HCT116 (cell line): ENCODE results near the gene ARL4C. TPM values are rescaled to one million over a fixed set of nuclear protein-coding genes. Genes with fewer than 3 reads are reported as not detected.

ENCODE experiments used
- ATAC-seq: fragments of 200-7000 bp; cut with Tn5 transposase; 2 replicates; pipeline ENCODE4 v1.9.1; 2020; ENCODE audit warnings: mild to moderate bottlenecking, moderate library complexity
- BruUV-seq: library from RNA; stranded (reverse); fragments of 400-500 nt; replicated peaks from 2 replicates; lab custom pipeline; 2021; lab: Mats Ljungman, UMichigan
- CTCF ChIA-PET: fragments of 300-600 bp; sonication (Branson Sonifier 250); formaldehyde crosslinking; loops from one replicate; lab custom pipeline; 2021; ENCODE audit warnings: antibody characterized with exemption; lab: Charles Lee
- POLR2A ChIA-PET: fragments of 300-600, 350-600 bp; sonication (Branson Sonifier 250); formaldehyde crosslinking; loops from one replicate; lab custom pipeline; 2021; ENCODE audit warnings: antibody characterized with exemption; lab: Charles Lee
- RAD21 ChIA-PET, 2 experiments: fragments of 300-600 bp; sonication (Branson Sonifier 250); formaldehyde crosslinking; loops; one replicate each; lab custom pipeline; 2023; ENCODE audit warnings: low total read pairs in 2 of 2; ENCODE audit not compliant: uncharacterized antibody in 2 of 2, unreplicated experiment in 2 of 2, low non-redundant PET in 1 of 2; lab: Charles Lee
- DNase-seq: peaks from one replicate; pipeline ENCODE4 v3.0.0-alpha.2; 2010; ENCODE audit warnings: low read depth, low spot score
- H2AFZ ChIP-seq: fragments of 200-600 bp; shearing (Covaris generic), sonication (generic); 2 replicates; pipeline ENCODE4 v1.6.1; 2017; ENCODE audit warnings: low read depth, mixed run types, mixed read lengths, antibody characterized with exemption, low read length; ENCODE audit not compliant: poor library complexity, severe bottlenecking
- H3K27ac ChIP-seq: 2 replicates; pipeline ENCODE4 v1.5.1; 2012; ENCODE audit warnings: low read depth, low read length
- H3K27me3 ChIP-seq: fragments of 200-600 bp; sonication (generic); 2 replicates; pipeline ENCODE4 v1.6.1; 2016; ENCODE audit warnings: mixed run types, low read length, mixed read lengths; ENCODE audit not compliant: insufficient read depth
- H3K36me3 ChIP-seq, 2 experiments: fragments of 200-500 bp in 1 of 2; fragments of 200-600 bp in 1 of 2; sonication (Bioruptor generic) in 1 of 2; sonication (generic) in 1 of 2; 2 replicates each; pipeline versions ENCODE4 v1.5.1 to v1.6.1; 2014 to 2016; ENCODE audit warnings: low read length in 2 of 2, inconsistent platforms in 1 of 2, mixed read lengths in 1 of 2, mixed run types in 1 of 2; ENCODE audit not compliant: insufficient read depth in 2 of 2, control insufficient read depth in 1 of 2
- H3K4me1 ChIP-seq, 2 experiments: fragments of 200-600 bp in 1 of 2; sonication (generic) in 1 of 2; 2 replicates each; pipeline versions ENCODE4 v1.5.1 to v1.6.1; 2012 to 2017; ENCODE audit warnings: low read length in 2 of 2, inconsistent platforms in 1 of 2, mild to moderate bottlenecking in 1 of 2, mixed read lengths in 1 of 2, mixed run types in 1 of 2, moderate library complexity in 1 of 2; ENCODE audit not compliant: insufficient read depth in 2 of 2, control insufficient read depth in 1 of 2
- H3K4me2 ChIP-seq: fragments of 200-600 bp; sonication (generic); 2 replicates; pipeline ENCODE4 v1.6.1; 2017; ENCODE audit warnings: mixed run types, low read length, mixed read lengths
- H3K4me3 ChIP-seq, 2 experiments: fragments of 200-600 bp in 1 of 2; sonication (generic) in 1 of 2; replicated peaks in 1 of 2; 2 replicates each; pipeline ENCODE4 v1.5.1; 2011 to 2016; ENCODE audit warnings: low read length in 2 of 2, control low read depth in 1 of 2, low read depth in 1 of 2, mild to moderate bottlenecking in 1 of 2, mixed read lengths in 1 of 2, mixed run types in 1 of 2
- H3K79me2 ChIP-seq: fragments of 200-600 bp; sonication (generic); 2 replicates; pipeline ENCODE4 v1.6.1; 2017; ENCODE audit warnings: mild to moderate bottlenecking, mixed run types, low read length, moderate library complexity, mixed read lengths; ENCODE audit not compliant: insufficient read depth
- H3K9ac ChIP-seq: fragments of 200-600 bp; sonication (generic); 2 replicates; pipeline ENCODE4 v1.6.1; 2016; ENCODE audit warnings: low read length, mixed read lengths
- H3K9me2 ChIP-seq: fragments of 200-600 bp; sonication (generic), shearing (Covaris generic); 2 replicates; pipeline ENCODE4 v1.6.1; 2017; ENCODE audit warnings: mixed run types, mild to moderate bottlenecking, moderate library complexity; ENCODE audit not compliant: insufficient read depth
- H3K9me3 ChIP-seq, 2 experiments: fragments of 200-500 bp in 1 of 2; fragments of 200-600 bp in 1 of 2; sonication (Bioruptor generic) in 1 of 2; sonication (generic) in 1 of 2; 2 replicates each; pipeline ENCODE4 v1.6.1; 2014 to 2017; ENCODE audit warnings: low read length in 2 of 2, mixed read lengths in 2 of 2, inconsistent platforms in 1 of 2, low read depth in 1 of 2, mild to moderate bottlenecking in 1 of 2, mixed run types in 1 of 2, moderate library complexity in 1 of 2; ENCODE audit not compliant: control insufficient read depth in 1 of 2, insufficient read depth in 1 of 2
- H4K20me1 ChIP-seq: fragments of 200-600 bp; sonication (generic), shearing (Covaris generic); 2 replicates; pipeline ENCODE4 v1.6.1; 2017; ENCODE audit warnings: mixed run types, mild to moderate bottlenecking, moderate library complexity; ENCODE audit not compliant: insufficient read depth
- ATF3 ChIP-seq: IDR thresholded peaks from 2 replicates; pipeline ENCODE4 v1.6.1; 2012
- CEBPB ChIP-seq: IDR thresholded peaks from 2 replicates; pipeline ENCODE4 v1.6.1; 2012; ENCODE audit warnings: low read depth
- EGR1 ChIP-seq: IDR thresholded peaks from 2 replicates; pipeline ENCODE4 v1.6.1; 2012; ENCODE audit warnings: low read depth
- EZH2 ChIP-seq: fragments of 200-600 bp; sonication (generic); IDR thresholded peaks from 2 replicates; pipeline ENCODE4 v1.6.1; 2017; ENCODE audit warnings: antibody characterized with exemption, mixed run types
- EZH2phosphoT487 ChIP-seq: fragments of 200-600 bp; IDR thresholded peaks from 2 replicates; pipeline ENCODE4 v1.6.1; 2018; ENCODE audit warnings: antibody characterized with exemption, borderline replicate concordance
- JUND ChIP-seq: IDR thresholded peaks from 2 replicates; pipeline ENCODE4 v1.6.1; 2012
- POLR2A ChIP-seq: IDR thresholded peaks from 2 replicates; pipeline ENCODE4 v1.7.0; 2011; ENCODE audit warnings: borderline replicate concordance; ENCODE audit not compliant: insufficient read depth, insufficient read length; ENCODE audit errors: extremely low read depth
- POLR2AphosphoS5 ChIP-seq: IDR thresholded peaks from 2 replicates; pipeline ENCODE4 v1.6.1; 2011; ENCODE audit warnings: mild to moderate bottlenecking, low read depth, low read length, moderate library complexity
- SIN3A ChIP-seq: IDR thresholded peaks from 2 replicates; pipeline ENCODE4 v1.6.1; 2012; ENCODE audit warnings: low read depth
- SP1 ChIP-seq: IDR thresholded peaks from 2 replicates; pipeline ENCODE4 v1.6.1; 2012; ENCODE audit warnings: low read depth
- SRF ChIP-seq: IDR thresholded peaks from 2 replicates; pipeline ENCODE4 v1.6.1; 2012; ENCODE audit warnings: low read depth
- TCF7L2 ChIP-seq: IDR thresholded peaks from 2 replicates; pipeline ENCODE4 v1.7.0; 2011; ENCODE audit warnings: borderline replicate concordance, inconsistent platforms; ENCODE audit not compliant: insufficient read depth, insufficient read length; ENCODE audit errors: extremely low read depth
- YY1 ChIP-seq: IDR thresholded peaks from 2 replicates; pipeline ENCODE4 v1.6.1; 2011; ENCODE audit warnings: low read length, low read depth, moderate library complexity, mild to moderate bottlenecking; ENCODE audit not compliant: insufficient replicate concordance; ENCODE audit errors: extremely low read depth
- ZBTB33 ChIP-seq: IDR thresholded peaks from 2 replicates; pipeline ENCODE4 v1.6.1; 2011; ENCODE audit warnings: mild to moderate bottlenecking, low read length, moderate library complexity; ENCODE audit not compliant: insufficient replicate concordance; ENCODE audit errors: extremely low read depth
- ZFX ChIP-seq: fragments of 450-650 bp; IDR thresholded peaks from 2 replicates; pipeline ENCODE4 v1.6.1; 2017
- ZNF274 ChIP-seq: fragments of 200-500 bp; sonication (Bioruptor generic); IDR thresholded peaks from 2 replicates; pipeline ENCODE4 v1.6.1; 2014; ENCODE audit warnings: mild to moderate bottlenecking, low read depth, low read length, inconsistent platforms
- intact Hi-C: fragments of 100-400 bp; cut with micrococcal nuclease; formaldehyde crosslinking; loops from 2 replicates; pipeline ENCODE4 v1.10.0; 2022
- total RNA-seq: library from RNA; stranded (reverse); gene quantifications from one replicate; pipeline ENCODE4 v1.2.1, GENCODE V29; 2021; ENCODE audit not compliant: unreplicated experiment
- TF ChIP-seq, protein P1 (sequence below): IDR thresholded peaks from 2 replicates; pipeline ENCODE4 v1.6.1; 2012

Gene ARL4C
- total RNA-seq, 1 experiment from 2014 or later: 4.1 TPM

DNA sequence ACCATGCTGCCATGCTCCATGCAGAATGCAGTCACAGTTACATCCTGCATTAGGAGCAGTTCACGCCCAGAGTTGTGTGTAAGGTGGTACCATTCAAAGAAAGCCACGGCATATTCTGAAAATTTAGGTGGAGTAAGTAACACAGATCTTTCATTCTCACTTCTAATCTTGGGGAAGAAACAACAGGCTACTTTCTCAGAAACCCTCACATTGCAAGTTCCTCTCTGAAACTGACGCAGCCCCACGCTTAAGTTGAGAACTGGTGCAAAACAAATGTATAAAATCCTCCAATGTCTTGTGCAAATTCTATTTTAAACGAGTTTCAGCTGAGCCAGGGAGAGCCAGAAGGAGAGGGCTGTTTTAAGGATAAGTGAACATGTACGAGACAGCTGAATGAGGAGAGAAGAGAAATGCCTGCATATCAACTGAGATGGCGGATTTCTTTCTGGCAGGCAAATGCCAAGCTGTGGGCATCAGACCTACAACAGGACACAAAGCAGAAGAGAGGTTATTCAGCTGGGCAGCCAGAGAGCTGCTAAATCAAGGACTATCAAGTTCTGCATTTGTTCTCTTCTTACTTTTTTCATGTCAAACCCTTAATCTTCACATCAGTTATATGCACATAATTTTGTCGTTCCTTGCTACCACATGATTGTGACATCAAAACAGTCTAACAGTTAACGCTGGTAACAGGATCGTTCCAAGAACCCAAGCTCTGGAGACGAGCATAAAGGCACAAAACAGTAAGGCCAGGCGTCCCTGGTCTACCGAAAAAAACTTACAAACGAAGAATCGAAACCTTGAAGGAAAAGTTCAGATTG is 6.4 kb downstream of the ARL4C start:
- ATAC-seq: no peak
- CTCF ChIA-PET: no interaction called here
- TF ChIP-seq ZFX: no peak
- no peak for TF ChIP-seq SP1
- no peak for TF ChIP-seq ZNF274
- TF ChIP-seq YY1: no peak
- TF ChIP-seq POLR2A: no peak
- TF ChIP-seq, protein P1, sequence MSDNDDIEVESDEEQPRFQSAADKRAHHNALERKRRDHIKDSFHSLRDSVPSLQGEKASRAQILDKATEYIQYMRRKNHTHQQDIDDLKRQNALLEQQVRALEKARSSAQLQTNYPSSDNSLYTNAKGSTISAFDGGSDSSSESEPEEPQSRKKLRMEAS: no peak
- no peak for TF ChIP-seq ZBTB33
- no peak for TF ChIP-seq TCF7L2
- no peak for TF ChIP-seq EZH2
- TF ChIP-seq ATF3: no peak
- TF ChIP-seq JUND: no peak
- TF ChIP-seq CEBPB: no peak
- no peak for TF ChIP-seq EGR1
- no peak for TF ChIP-seq POLR2AphosphoS5
- no peak for TF ChIP-seq EZH2phosphoT487
- TF ChIP-seq SRF: no peak
- TF ChIP-seq SIN3A: no peak
- no TSS peak for BruUV-seq
- RAD21 ChIA-PET: no interaction called here
- no peak overlapping the region for H2AFZ ChIP-seq
- intact Hi-C loops: no loop called here
- H3K36me3 ChIP-seq: no peaks in the 10 kb centered on the region
- H3K4me1 ChIP-seq: 0 out of 4 replicates have a peak, but pooled peaks cover 0 to under 1% of the 10 kb centered on the region in 2 experiments
- H3K9me2 ChIP-seq: no peaks in the 10 kb centered on the region
- no peaks in the 10 kb centered on the region for H4K20me1 ChIP-seq
- POLR2A ChIA-PET: no interaction called here
- no peak overlapping the region for H3K4me2 ChIP-seq
- no peaks in the 10 kb centered on the region for H3K79me2 ChIP-seq
- no peak for DNase-seq
- H3K4me3 ChIP-seq: no peak overlapping the region
- H3K27ac ChIP-seq: no peak overlapping the region
- H3K9ac ChIP-seq: no peak overlapping the region
- H3K9me3 ChIP-seq: no peaks in the 10 kb centered on the region
- H3K27me3 ChIP-seq: no peaks in the 10 kb centered on the region
